Measurements from ENCODE around the gene CTXN2.

The CTXN2 gene

GRCh38 chr15:48191574-48192225, at the start of gene CTXN2:
TSS of gene CTXN2 (plus strand) at chr15:48191665. CDS start at chr15:48201301, 9,636 bp downstream.
- no peak for DNase-seq

- no peak for DNase-seq
Measured at GRCh38 chr15:48143856-48144255, 47.6 kb upstream of the CTXN2 start.

- DNase-seq, result no peak
Measured at GRCh38 chr15:48144889-48145288, 46.6 kb upstream of the CTXN2 start.

GRCh38 chr15:48145923-48146322, 45.5 kb upstream of the CTXN2 start:
- DNase-seq, result no peak

- no peak for DNase-seq
Measured at GRCh38 chr15:48147358-48147757, 44.1 kb upstream of the CTXN2 start.

- DNase-seq, result no peak
Measured at GRCh38 chr15:48149858-48150257, 41.6 kb upstream of the CTXN2 start.

GRCh38 chr15:48153526-48153925, 37.9 kb upstream of the CTXN2 start:
- no peak for DNase-seq

- DNase-seq, result no peak
Measured at GRCh38 chr15:48168616-48169015, 22.8 kb upstream of the CTXN2 start.

GRCh38 chr15:48170981-48171380, 20.5 kb upstream of the CTXN2 start:
- DNase-seq, result no peak

- DNase-seq, result no peak
Measured at GRCh38 chr15:48175126-48175525, 16.3 kb upstream of the CTXN2 start.

- no peak for DNase-seq
Measured at GRCh38 chr15:48176112-48176511, 15.4 kb upstream of the CTXN2 start.

GRCh38 chr15:48176957-48177356, 14.5 kb upstream of the CTXN2 start:
- DNase-seq, result no peak

- peak; percentile 27 for DNase-seq
Measured at GRCh38 chr15:48177383-48177765, 14.1 kb upstream of the CTXN2 start.

- DNase-seq, result peak; percentile 91
Measured at GRCh38 chr15:48177766-48178647, 13.5 kb upstream of the CTXN2 start, which contains the start of gene MYEF2. TSS of gene MYEF2 (minus strand) at chr15:48178295. CDS start at chr15:48178237, 58 bp downstream.

- no peak for DNase-seq
Measured at GRCh38 chr15:48178648-48178931, 12.9 kb upstream of the CTXN2 start.

GRCh38 chr15:48182749-48183148, 8.7 kb upstream of the CTXN2 start:
- DNase-seq, result no peak

- no peak for DNase-seq
Measured at GRCh38 chr15:48185529-48185928, 5.9 kb upstream of the CTXN2 start.

- no peak for DNase-seq
Measured at GRCh38 chr15:48186271-48186670, 5.2 kb upstream of the CTXN2 start.

GRCh38 chr15:48190932-48191573, 412 bp upstream of the CTXN2 start:
- DNase-seq, result no peak

GRCh38 chr15:48202068-48202467, 10.6 kb downstream of the CTXN2 start:
- no peak for DNase-seq

GRCh38 chr15:48205981-48206380, 14.5 kb downstream of the CTXN2 start, which contains the start of gene SLC12A1:
TSS of gene SLC12A1 (plus strand) at chr15:48206302. CDS start at chr15:48207720, 1,418 bp downstream.
- DNase-seq, result no peak

GRCh38 chr15:48221261-48221660, 29.8 kb downstream of the CTXN2 start:
- DNase-seq, result no peak

- no peak for DNase-seq
Measured at GRCh38 chr15:48221885-48222284, 30.4 kb downstream of the CTXN2 start.

- DNase-seq, result no peak
Measured at GRCh38 chr15:48222627-48223026, 31.2 kb downstream of the CTXN2 start.
